Colonic mucosa (tissue), 4 donors: ENCODE data around the gene JAG2. TPM values are rescaled to one million over a fixed set of nuclear protein-coding genes. Genes with fewer than 3 reads are reported as not detected.

Source experiments
- DNase-seq: peaks from one replicate; pipeline ENCODE4 v3.0.0-alpha.2; 2020
- H3K27ac ChIP-seq: fragments of 200-600 bp; one replicate; pipeline ENCODE4 v1.8.0; 2021
- H3K27me3 ChIP-seq: fragments of 200-600 bp; one replicate; pipeline ENCODE4 v1.8.0; 2021
- H3K36me3 ChIP-seq: fragments of 200-600 bp; one replicate; pipeline ENCODE4 v1.8.0; 2021
- H3K4me1 ChIP-seq: fragments of 200-600 bp; one replicate; pipeline ENCODE4 v1.8.0; 2021; ENCODE audit warnings: mild to moderate bottlenecking
- H3K4me3 ChIP-seq: fragments of 200-600 bp; one replicate; pipeline ENCODE4 v1.8.0; 2021
- H3K9ac ChIP-seq, 2 donors: one replicate each; pipeline ENCODE4 v1.7.0; 2013; ENCODE audit warnings: control low read depth in 2 of 2, low read depth in 2 of 2, low read length in 2 of 2
- H3K9me3 ChIP-seq: fragments of 200-600 bp; one replicate; pipeline ENCODE4 v1.8.0; 2021
- intact Hi-C: fragments of 100-400 bp; cut with DNase I; formaldehyde crosslinking; loops from one replicate; pipeline ENCODE4 v1.14.1; 2022
- total RNA-seq, 2 donors: library from RNA; stranded (reverse); fragmentation: NEBNext Ultra II Directional in 1 of 2; extraction: Animal tissue kit (Norgen Biotek cat#: 25700) in 1 of 2; gene quantifications; one replicate each; pipeline ENCODE4 v1.2.1, GENCODE V29; 2021
- TF ChIP-seq, protein P1 (sequence below): fragments of 200-600 bp; IDR thresholded peaks from one replicate; pipeline ENCODE4 v1.8.0; 2022; ENCODE audit warnings: antibody characterized with exemption, mild to moderate bottlenecking
- donor health status: healthy.
- donor health status: DM: no; HTN: no; CAD: no.
- donor health status: DM: no; HTN: no; CAD: no.

JAG2 gene
- total RNA-seq, 2 donors from 2014 or later = 8.2 to 11.0 TPM

DNA sequence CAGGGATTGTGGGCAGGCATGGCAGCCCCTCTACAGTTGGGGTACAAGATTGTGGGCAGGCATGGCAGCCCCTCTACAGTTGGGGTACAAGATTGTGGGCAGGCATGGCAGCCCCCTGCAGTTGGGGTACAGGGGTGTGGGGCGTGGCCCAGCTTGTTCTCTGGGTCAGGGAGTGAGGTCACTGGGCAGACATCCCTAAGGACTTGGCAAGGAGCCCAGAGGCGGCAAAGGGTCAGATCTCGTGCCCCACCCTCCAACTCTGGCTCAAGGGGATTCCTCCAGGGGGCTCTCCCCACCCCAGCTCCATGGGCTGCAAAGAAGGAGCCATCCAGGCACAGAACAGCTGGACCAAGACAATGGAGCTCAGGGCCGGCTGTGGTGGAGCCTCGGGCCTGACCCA lies 38.3 kb upstream of the JAG2 start:
- H3K9ac ChIP-seq = no peak overlapping the region
- no peaks in the 10 kb centered on the region for H3K9me3 ChIP-seq
- H3K4me1 ChIP-seq = peaks cover 5% of the 10 kb centered on the region
- no peak for DNase-seq
- intact Hi-C loops = loop anchor here (10.0 kb wide), 1 partner anchor 318 kb away; the partner anchor contains the start of gene TMEM121
- no peaks in the 10 kb centered on the region for H3K27me3 ChIP-seq
- H3K27ac ChIP-seq = no peak overlapping the region
- TF ChIP-seq, protein P1, sequence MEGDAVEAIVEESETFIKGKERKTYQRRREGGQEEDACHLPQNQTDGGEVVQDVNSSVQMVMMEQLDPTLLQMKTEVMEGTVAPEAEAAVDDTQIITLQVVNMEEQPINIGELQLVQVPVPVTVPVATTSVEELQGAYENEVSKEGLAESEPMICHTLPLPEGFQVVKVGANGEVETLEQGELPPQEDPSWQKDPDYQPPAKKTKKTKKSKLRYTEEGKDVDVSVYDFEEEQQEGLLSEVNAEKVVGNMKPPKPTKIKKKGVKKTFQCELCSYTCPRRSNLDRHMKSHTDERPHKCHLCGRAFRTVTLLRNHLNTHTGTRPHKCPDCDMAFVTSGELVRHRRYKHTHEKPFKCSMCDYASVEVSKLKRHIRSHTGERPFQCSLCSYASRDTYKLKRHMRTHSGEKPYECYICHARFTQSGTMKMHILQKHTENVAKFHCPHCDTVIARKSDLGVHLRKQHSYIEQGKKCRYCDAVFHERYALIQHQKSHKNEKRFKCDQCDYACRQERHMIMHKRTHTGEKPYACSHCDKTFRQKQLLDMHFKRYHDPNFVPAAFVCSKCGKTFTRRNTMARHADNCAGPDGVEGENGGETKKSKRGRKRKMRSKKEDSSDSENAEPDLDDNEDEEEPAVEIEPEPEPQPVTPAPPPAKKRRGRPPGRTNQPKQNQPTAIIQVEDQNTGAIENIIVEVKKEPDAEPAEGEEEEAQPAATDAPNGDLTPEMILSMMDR = no peak
- no peaks in the 10 kb centered on the region for H3K36me3 ChIP-seq
- no peak overlapping the region for H3K4me3 ChIP-seq

DNA sequence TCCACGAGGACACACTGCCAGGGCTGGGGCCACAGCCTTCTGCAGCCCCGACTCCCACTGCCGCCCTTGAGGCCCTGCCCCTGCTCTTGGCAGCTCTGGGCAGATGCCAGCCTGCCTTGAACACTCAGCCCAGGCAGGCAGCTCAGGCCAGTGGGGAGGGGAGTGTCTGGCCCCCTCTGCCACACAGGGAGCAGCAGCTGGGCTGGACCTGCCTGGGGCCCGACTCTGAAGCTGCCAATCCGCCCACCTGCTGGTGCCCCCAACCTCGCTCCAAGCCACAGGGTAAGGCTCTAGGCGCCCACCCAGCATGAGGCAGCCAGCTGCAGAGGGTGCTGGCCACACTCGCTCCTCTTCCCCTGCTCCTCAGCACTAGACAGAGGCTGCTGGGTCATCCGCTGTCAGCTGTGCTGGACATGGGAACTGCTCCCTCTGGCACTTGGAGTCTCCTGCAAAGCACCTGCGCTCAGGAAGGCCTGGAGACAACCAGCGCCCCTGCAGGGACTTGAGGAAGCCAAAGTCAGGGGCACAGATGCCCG lies 37.2 kb upstream of the JAG2 start:
- Histone ChIP-seq H3K27me3 (peaks cover 8% of the 10 kb centered on the region), H3K36me3 (no peaks in the 10 kb centered on the region), H3K4me1 (peaks cover 5% of the 10 kb centered on the region), H3K4me3 (no peak overlapping the region), H3K9ac (peak overlapping the region in 1 of 2 donors; percentile 35), H3K9me3 (no peaks in the 10 kb centered on the region), H3K27ac (no peak overlapping the region)
- DNase-seq = no peak
- intact Hi-C loops = loop anchor here (10.0 kb wide), 1 partner anchor 319 kb away; the partner anchor contains the start of gene TMEM121
- TF ChIP-seq, protein P1 = no peak

DNA sequence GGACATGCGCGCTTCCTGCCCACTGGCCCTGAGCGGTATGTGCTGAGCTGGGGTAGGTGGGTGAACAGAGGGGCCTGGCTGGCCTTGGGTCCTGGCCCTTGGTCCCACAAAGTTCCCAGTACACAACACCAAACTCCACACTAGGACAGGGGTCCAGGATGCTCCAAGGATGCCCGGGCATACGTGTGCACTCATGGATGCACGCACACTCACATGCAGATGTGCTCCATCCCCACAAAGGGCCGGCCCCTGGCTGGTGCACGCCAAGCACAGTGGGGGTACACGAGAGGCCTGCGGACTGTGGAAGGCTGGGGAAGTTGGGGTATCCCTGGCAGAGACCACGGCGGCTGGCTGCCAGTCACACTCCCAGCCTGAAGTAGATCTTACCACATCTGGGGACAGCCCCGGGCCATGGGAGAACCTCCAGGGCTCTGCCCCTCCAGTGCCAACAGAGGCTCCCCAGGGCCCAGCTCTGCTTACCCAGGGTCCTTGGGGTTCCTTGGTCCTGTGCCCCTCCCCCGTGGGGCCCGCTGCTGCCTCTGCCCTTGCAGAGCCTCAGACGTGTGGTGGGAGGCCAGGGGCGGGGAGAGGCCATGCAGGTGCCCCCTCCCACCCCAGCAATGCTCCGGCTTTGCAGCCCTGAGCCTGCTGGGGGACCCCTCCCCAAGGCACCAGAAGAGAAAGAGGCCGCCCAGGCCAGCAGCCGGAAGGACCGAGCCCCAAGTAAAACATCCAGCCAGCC lies 36.5 kb upstream of the JAG2 start:
- Histone ChIP-seq H3K36me3 (no peaks in the 10 kb centered on the region), H3K9ac (no peak overlapping the region), H3K27me3 (peaks cover 11% of the 10 kb centered on the region), H3K4me1 (peaks cover 5% of the 10 kb centered on the region), H3K9me3 (no peaks in the 10 kb centered on the region), H3K4me3 (no peak overlapping the region), H3K27ac (no peak overlapping the region)
- TF ChIP-seq, protein P1 = no peak
- intact Hi-C loops = loop anchor here (5.0 to 10.0 kb wide), 2 partner anchors 62 to 320 kb away; partner anchors contain the start of gene TMEM121
- DNase-seq = no peak

DNA sequence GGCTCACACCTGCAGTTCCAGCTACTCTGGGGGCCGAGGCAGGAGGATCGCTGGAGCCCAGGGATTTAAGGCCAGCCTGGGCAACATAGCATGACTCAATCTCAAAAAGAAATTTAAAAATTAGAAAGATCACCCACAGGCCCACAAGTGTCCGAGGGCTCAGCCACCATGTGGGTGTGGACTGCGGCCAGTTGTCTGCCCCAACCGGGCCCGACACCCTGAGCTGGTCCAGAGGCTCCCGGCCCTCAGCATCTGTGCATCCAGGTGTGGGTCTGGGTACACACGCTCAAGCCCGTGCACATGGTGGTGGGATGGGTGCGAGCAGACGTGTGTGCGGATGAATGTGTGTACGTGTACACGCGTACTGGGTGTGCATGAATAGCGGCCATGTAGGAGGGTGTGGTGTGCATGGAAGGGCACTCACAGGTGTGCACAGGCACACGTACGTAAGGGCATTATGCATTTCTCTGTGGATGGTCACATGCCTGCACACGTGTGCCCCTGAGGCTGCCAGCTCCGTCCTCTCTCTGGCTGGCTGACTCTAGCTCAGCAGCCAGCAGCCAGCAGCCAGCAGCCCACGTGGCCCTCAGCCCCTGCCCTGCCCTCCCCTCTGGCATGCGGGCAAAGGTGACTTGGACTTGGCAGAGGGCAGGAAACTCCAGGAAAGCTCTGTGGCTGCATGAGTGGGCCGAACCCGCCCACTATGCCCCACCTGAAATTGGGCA lies 35.8 kb upstream of the JAG2 start:
- H3K4me1 ChIP-seq = peaks cover 5% of the 10 kb centered on the region
- no peak overlapping the region for H3K4me3 ChIP-seq
- H3K27me3 ChIP-seq = peaks cover 12% of the 10 kb centered on the region
- peak; percentile 49 for DNase-seq
- TF ChIP-seq, protein P1 = no peak
- H3K9me3 ChIP-seq = no peaks in the 10 kb centered on the region
- no peak overlapping the region for H3K9ac ChIP-seq
- no peak overlapping the region for H3K27ac ChIP-seq
- H3K36me3 ChIP-seq = no peaks in the 10 kb centered on the region
- intact Hi-C loops = loop anchor here (5.0 to 10.0 kb wide), 2 partner anchors 63 to 320 kb away; partner anchors contain the start of gene TMEM121

DNA sequence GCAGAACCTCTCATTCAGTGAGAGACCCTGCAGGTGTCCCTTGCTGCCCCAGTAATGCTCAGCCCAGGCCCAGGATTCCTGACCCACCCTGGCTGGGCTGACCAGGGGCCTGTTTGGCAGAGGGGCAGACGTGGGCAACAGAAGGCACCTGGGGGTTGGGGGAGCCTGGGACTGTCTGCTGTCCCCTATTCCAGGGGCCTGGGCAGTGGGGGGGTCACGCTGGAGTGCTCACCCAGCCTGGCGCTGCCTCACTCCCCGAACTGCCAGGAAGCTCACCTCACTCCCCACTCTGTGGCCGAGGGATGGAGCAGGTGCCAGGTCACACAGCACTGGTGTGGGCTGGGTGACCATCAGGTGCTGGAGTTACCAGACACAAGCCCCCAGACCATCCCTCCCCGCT lies 35.1 kb upstream of the JAG2 start:
- Histone ChIP-seq H3K27ac (no peak overlapping the region), H3K4me1 (peaks cover 5% of the 10 kb centered on the region)
- no peak for DNase-seq

More for the DNA sequence above, 35.1 kb upstream of the JAG2 start:
- TF ChIP-seq, protein P1 = no peak
- no peak overlapping the region for H3K9ac ChIP-seq
- intact Hi-C loops = loop anchor here (2.0 to 10.0 kb wide), 3 partner anchors 64 to 321 kb away; partner anchors contain the start of gene TMEM121
- no peaks in the 10 kb centered on the region for H3K36me3 ChIP-seq
- H3K27me3 ChIP-seq = peaks cover 17% of the 10 kb centered on the region
- H3K4me3 ChIP-seq = no peak overlapping the region
- H3K9me3 ChIP-seq = no peaks in the 10 kb centered on the region
